Effector CD4-positive, alpha-beta T cell (primary cell): ENCODE results near the gene SLAMF7.
"Not testable (repeated sequence)": the region's sequence is repeated elsewhere in the genome, so short reads cannot be mapped to it uniquely, and the experiment has no call there.

Experiments
- DNase-seq: peaks from one replicate; pipeline ENCODE4 v3.0.0-alpha.2; 2020
- total RNA-seq: gene quantifications from one replicate; lab custom pipeline; 2026; lab: John Stamatoyannopoulos, UW

SLAMF7 gene, protein sequence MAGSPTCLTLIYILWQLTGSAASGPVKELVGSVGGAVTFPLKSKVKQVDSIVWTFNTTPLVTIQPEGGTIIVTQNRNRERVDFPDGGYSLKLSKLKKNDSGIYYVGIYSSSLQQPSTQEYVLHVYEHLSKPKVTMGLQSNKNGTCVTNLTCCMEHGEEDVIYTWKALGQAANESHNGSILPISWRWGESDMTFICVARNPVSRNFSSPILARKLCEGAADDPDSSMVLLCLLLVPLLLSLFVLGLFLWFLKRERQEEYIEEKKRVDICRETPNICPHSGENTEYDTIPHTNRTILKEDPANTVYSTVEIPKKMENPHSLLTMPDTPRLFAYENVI
- 2.6 reads per million, percentile 8 among the genes with 10 or more reads in this experiment for total RNA-seq

- no peak for DNase-seq
Measured at GRCh38 chr1:160739098-160739511, at the start of gene SLAMF7. Gene SLAMF7 (plus strand): TSS chr1:160739247. CDS start chr1:160739302, 55 bp downstream.

DNA sequence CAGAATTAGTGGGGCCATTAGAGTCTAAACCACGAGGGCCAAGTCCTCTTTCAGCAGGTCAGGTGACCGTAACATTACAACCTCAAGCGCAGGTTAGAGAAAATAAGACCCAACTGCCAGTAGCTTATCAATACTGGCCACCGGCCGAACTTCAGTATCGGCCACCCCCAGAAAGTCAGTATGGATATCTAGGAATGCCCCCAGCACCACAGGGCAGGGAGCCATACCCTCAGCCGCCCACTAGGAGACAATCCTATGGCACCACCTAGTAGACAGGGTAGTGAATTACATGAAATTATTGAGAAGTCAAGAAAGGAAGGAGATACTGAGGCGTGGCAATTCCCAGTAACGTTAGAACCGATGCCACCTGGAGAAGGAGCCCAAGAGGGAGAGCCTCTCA is 46.7 kb upstream of the SLAMF7 start:
- not testable (repeated sequence) for DNase-seq

DNA sequence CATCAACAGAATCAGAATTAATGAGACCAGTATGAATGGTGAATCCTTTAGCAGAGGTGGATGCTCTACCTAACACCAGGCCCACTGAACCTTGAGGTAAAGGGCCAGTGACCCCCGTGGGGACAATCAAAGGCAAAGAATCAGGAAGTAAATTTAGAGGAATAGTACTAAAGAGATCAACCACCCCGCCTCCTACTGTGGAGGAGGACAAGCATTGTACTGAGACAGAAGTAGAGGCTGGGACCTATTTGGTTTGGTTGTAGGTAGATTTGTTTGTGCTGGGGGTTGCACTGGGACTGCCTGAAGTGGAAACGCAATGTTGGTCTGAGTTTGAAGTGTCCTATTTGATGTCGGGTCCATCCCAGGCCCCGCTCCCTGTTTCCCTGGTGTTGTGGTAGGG is 36.9 kb upstream of the SLAMF7 start:
- DNase-seq: no peak

GRCh38 chr1:160704250-160704649 is 34.8 kb upstream of the SLAMF7 start:
- no peak for DNase-seq

GRCh38 chr1:160705212-160705621 is 33.8 kb upstream of the SLAMF7 start:
- not testable (repeated sequence) for DNase-seq

DNA sequence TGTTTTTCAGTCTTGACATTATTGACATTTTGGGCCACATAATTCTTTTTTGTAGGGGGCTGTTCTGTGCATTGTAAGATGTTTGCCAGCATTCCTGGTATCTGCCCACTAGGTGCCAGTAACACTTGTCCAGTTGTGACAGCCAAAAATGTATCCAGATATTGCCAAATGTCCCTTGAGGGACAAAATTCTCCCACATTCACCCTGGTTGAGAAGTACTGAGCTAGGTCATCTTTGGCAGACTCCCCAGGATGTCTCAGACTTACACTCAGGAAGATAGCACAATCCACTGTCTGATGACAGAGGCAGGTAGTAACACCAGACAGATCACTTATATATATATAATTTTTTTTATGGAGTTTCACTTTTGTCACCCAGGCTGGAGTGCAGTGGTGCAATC is 33.3 kb upstream of the SLAMF7 start:
- DNase-seq: no peak

- no peak for DNase-seq
Measured at GRCh38 chr1:160706526-160707235, 32.4 kb upstream of the SLAMF7 start.

DNA sequence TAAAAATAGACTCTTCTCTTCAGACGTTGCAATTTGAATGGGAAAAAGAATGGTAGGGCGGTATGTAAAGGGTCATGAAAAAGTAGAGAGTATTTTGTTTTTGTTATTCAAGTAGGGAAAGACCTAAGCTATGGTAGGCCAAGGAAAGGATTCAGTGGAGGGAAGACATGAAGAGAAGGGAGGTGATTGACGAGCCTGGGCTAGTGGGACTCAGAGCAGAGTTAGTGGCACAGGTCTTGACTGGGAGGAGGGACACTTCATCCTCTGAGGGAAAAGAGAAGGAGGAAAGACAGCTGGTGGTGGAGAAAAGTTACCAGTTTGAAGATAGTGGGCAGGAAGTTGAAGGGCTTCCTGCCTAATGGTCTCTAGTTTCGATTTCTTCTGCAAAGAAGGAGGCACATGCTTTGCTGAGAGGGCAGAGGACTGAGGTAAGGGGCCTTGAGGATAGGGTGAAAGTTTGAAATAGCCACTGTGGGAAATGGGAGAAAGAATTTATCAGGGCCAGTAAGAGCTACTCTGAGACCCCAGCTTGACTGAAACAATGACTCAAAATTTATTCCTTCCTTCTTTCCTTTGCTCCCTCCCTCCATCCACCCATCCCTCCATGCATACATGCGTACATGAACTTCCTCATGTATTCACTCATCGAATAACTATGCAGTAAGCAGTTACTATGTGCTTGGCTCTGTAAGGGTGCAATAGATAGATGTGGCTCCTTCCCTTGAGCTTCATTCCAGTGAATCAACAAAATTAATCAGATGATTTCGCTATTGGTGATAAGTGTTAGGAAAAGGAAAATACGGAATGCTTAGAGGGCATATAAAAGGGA is 31.6 kb upstream of the SLAMF7 start:
- DNase-seq: no peak

GRCh38 chr1:160708118-160708517 is 30.9 kb upstream of the SLAMF7 start:
- no peak for DNase-seq

DNA sequence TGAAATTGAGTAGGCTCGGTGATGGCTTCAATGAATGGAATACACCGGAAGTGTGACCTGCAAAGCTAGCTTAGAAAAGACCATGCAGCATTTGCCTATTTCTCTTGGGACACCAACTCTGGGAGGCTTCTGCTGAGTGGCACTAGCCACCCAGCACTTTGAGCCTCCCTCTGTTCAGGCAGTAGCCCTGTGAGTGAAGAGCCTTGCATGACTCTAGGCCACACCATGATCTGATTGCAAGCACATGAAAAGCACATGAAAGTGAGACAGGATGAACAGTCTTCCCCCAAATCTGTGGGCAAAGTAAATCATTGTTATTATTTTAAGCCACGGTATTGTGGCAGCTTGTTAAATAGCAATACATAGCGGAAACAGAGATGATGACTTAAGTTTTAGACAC is 30.2 kb upstream of the SLAMF7 start:
- peak; percentile 21 for DNase-seq

GRCh38 chr1:160709715-160710114 is 29.3 kb upstream of the SLAMF7 start:
- DNase-seq: no peak

- DNase-seq: no peak
Measured at GRCh38 chr1:160710517-160711252, 28.4 kb upstream of the SLAMF7 start.

GRCh38 chr1:160711276-160711601 is 27.8 kb upstream of the SLAMF7 start:
- no peak for DNase-seq

GRCh38 chr1:160711602-160712311 is 27.3 kb upstream of the SLAMF7 start, which contains the start of gene CD48:
Gene CD48 (minus strand): TSS chr1:160711822. CDS start chr1:160711763, 59 bp downstream.
- peak; percentile 35 for DNase-seq

DNA sequence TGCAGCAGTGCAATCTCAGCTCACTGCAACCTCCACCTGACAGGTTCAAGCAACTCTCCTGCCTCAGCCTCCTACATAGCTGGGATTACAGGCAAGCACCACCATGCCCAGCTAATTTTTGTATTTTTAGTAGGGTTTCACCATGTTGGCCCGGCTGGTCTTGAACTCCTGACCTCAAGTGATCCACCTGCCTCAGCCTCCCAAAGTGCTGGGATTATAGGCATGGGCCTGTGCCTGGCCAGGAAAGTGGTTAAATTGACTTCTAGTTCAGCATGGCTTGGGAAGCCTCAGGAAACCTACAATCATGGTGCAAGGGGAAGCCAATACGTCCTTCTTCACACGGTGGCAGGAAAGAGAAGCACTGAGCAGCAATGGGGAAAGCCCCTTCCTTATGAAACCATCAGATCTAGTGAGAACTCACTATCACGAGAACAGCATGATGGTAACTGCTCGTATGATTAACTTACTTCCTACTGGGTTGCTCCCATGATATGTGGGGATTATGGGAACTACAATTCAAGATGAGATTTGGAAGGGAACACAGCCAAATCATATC is 26.4 kb upstream of the SLAMF7 start:
- peak; percentile 30 for DNase-seq

DNA sequence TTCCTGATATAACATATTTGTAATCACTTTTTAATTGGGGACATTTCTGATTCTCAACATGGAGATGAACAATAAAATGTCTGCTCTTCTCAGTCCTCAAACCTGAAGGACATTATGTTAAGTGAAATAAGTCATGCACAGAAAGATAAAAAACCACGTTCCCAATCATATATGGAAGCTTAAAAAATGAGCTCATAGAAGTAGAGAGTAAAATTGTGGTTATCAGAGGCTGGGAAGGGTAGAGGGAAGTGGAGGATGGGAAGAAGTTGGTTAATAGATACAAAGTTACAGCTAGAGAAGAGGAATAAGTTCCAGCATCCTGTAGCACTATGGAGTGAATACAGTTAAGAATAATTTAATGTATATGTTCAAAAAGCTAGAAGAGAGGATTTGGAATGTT is 25.9 kb upstream of the SLAMF7 start:
- DNase-seq: no peak

- not testable (repeated sequence) for DNase-seq
Measured at GRCh38 chr1:160714034-160714648, 24.9 kb upstream of the SLAMF7 start.

- DNase-seq: no peak
Measured at GRCh38 chr1:160716013-160716412, 23.0 kb upstream of the SLAMF7 start.

DNA sequence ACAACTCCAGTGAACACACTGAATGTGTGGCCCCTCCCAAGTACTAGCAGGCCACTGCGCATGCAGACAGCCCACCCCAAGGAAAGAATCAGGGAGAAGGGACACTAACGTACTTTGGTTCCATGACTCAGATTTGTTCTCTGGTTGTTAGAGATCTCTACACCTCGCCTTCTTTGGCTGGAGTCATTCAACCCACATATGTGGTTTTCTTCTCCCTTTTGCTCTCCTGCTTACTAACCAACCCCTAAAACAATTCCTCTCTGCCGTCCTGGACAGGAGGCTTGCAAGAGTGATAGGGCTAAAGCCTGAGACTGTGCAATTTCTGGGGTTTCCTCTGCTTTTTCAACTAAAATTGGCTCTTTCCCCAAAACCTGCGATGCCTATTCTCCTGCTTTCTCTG is 21.7 kb upstream of the SLAMF7 start:
- no peak for DNase-seq

GRCh38 chr1:160718210-160718609 is 20.8 kb upstream of the SLAMF7 start:
- no peak for DNase-seq
